Left forelimb (tissue), 1 donor: ENCODE results near the gene CDC42BPB.
"Not testable (repeated sequence)": the region's sequence is repeated elsewhere in the genome, so short reads cannot be mapped to it uniquely, and the experiment has no call there.

Experiments
- DNase-seq: peaks from one replicate; pipeline ENCODE4 v3.0.0-alpha.2; 2018; ENCODE audit warnings: low spot score

The CDC42BPB gene

GRCh38 chr14:103050935-103051334 lies 6.4 kb downstream of the CDC42BPB start:
- DNase-seq, result no peak

GRCh38 chr14:103047453-103047852 lies 9.9 kb downstream of the CDC42BPB start:
- not testable (repeated sequence) for DNase-seq

- DNase-seq, result no peak
Observed at GRCh38 chr14:103045371-103045869, 11.9 kb downstream of the CDC42BPB start.

GRCh38 chr14:103043257-103044015 lies 13.9 kb downstream of the CDC42BPB start:
- no peak for DNase-seq

GRCh38 chr14:103041464-103041863 lies 15.9 kb downstream of the CDC42BPB start:
- DNase-seq, result no peak

GRCh38 chr14:103033681-103034096 lies 23.7 kb downstream of the CDC42BPB start:
- DNase-seq, result no peak

- no peak for DNase-seq
Observed at GRCh38 chr14:103031956-103032355, 25.4 kb downstream of the CDC42BPB start.

GRCh38 chr14:103031566-103031911 lies 25.8 kb downstream of the CDC42BPB start:
- DNase-seq, result no peak

- no peak for DNase-seq
Observed at GRCh38 chr14:103030741-103031565, 26.4 kb downstream of the CDC42BPB start.

- DNase-seq, result no peak
Observed at GRCh38 chr14:103029936-103030335, 27.4 kb downstream of the CDC42BPB start.

GRCh38 chr14:103028772-103029171 lies 28.6 kb downstream of the CDC42BPB start:
- DNase-seq, result no peak

- DNase-seq, result no peak
Observed at GRCh38 chr14:103028161-103028767, 29.1 kb downstream of the CDC42BPB start.

GRCh38 chr14:103027451-103027850 lies 29.9 kb downstream of the CDC42BPB start:
- no peak for DNase-seq

- DNase-seq, result no peak
Observed at GRCh38 chr14:103026988-103027387, 30.4 kb downstream of the CDC42BPB start.

GRCh38 chr14:103026196-103026595 lies 31.2 kb downstream of the CDC42BPB start:
- DNase-seq, result not testable (repeated sequence)

- DNase-seq, result no peak
Observed at GRCh38 chr14:103023881-103024473, 33.4 kb downstream of the CDC42BPB start.

GRCh38 chr14:103022685-103023044 lies 34.7 kb downstream of the CDC42BPB start:
- DNase-seq, result no peak

GRCh38 chr14:103022002-103022684 lies 35.2 kb downstream of the CDC42BPB start:
- DNase-seq, result no peak

- no peak for DNase-seq
Observed at GRCh38 chr14:103021684-103022001, 35.7 kb downstream of the CDC42BPB start.

GRCh38 chr14:103020271-103021170 lies 36.8 kb downstream of the CDC42BPB start:
- no peak for DNase-seq

GRCh38 chr14:103019826-103020225 lies 37.5 kb downstream of the CDC42BPB start:
- no peak for DNase-seq
